ENCODE data around the gene TLR1.
"Not testable (repeated sequence)": the region's sequence is repeated elsewhere in the genome, so short reads cannot be mapped to it uniquely, and the experiment has no call there.

TLR1 gene

DNA sequence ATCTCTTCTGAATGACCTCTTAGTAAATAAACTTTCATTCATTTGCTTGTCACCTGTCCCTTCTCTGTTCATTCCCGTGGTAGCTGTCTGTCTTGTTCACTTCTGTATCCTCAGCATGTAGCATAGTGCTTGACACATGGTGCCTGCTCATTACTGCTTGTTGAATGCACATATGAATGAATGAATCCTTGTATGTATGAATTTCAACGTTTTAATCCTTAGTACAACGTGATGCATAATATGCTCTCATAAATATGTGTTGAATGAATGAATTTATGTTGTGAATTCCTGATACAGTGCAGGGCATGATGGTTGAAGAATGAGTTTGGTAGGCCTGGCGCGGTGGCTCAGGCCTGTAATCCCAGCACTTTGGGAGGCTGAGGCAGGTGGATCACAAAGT lies 24.8 kb downstream of the TLR1 start:
- TF ChIP-seq CTCF (IDR thresholded peaks at IDR 0.05; ENCODE audit: insufficient read depth, low read depth, low read length, missing control alignments): no peak
- DNase-seq (ENCODE audit: low read depth): peak; percentile 37
- H3K4me3 ChIP-seq (ENCODE audit: low read depth, low read length): peak overlapping the region; percentile 90

GRCh38 chr4:38777925-38778324 lies 26.7 kb downstream of the TLR1 start:
- H3K4me3 ChIP-seq (ENCODE audit: low read depth, low read length); DNase-seq (ENCODE audit: low read depth): not testable (repeated sequence)

DNA sequence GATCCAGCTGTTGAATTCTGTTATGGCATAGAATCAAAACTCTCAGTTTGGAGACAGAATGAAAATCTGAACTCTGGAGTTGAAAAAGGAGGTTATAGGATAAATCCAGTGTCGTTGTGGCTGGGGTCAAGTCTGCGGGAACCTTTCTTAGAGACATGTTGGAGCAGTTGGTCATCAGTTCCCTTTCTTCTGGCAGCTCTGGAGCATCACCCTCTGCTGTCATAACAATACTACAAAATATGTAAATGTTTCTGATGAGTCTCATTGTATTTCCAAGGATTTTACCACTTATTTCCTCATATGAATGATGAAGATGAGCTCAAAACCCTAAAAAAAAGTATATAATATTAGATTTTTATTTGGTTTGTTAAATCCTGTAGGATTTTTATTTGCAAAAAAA lies 29.3 kb downstream of the TLR1 start:
- no peak overlapping the region for H3K4me3 ChIP-seq (ENCODE audit: low read depth, low read length)
- TF ChIP-seq CTCF (IDR thresholded peaks at IDR 0.05; ENCODE audit: insufficient read depth, low read depth, low read length, missing control alignments): no peak
- no peak for DNase-seq (ENCODE audit: low read depth)

- no peak for TF ChIP-seq CTCF (IDR thresholded peaks at IDR 0.05; ENCODE audit: insufficient read depth, low read depth, low read length, missing control alignments)
- no peak for DNase-seq (ENCODE audit: low read depth)
- no peak overlapping the region for H3K4me3 ChIP-seq (ENCODE audit: low read depth, low read length)
Observed at GRCh38 chr4:38774181-38774955, 30.2 kb downstream of the TLR1 start.

DNA sequence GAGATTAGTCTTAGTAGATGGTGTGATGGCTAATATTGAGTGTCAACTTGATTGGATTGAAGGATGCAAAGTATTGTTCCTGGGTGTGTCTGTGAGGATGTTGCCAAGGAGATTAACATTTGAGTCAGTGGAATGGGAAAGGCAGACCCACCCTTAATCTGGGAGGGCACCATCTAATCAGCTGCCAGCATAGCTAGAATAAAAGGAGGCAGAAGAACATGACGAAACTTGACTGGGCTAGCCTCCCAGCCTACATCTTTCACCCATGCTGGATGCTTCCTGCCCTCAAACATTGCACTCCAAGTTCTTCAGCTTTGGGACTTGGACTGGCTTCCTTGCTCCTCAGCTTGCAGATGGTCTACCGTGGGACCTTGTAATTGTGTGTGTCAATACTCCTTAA lies 34.3 kb downstream of the TLR1 start:
- DNase-seq (ENCODE audit: low read depth); H3K4me3 ChIP-seq (ENCODE audit: low read depth, low read length): not testable (repeated sequence)

- no peak for TF ChIP-seq CTCF (IDR thresholded peaks at IDR 0.05; ENCODE audit: insufficient read depth, low read depth, low read length, missing control alignments)
- no peak overlapping the region for H3K4me3 ChIP-seq (ENCODE audit: low read depth, low read length)
- peak; percentile 64 for DNase-seq (ENCODE audit: low read depth)
Observed at GRCh38 chr4:38769857-38770256, 34.7 kb downstream of the TLR1 start.

DNA sequence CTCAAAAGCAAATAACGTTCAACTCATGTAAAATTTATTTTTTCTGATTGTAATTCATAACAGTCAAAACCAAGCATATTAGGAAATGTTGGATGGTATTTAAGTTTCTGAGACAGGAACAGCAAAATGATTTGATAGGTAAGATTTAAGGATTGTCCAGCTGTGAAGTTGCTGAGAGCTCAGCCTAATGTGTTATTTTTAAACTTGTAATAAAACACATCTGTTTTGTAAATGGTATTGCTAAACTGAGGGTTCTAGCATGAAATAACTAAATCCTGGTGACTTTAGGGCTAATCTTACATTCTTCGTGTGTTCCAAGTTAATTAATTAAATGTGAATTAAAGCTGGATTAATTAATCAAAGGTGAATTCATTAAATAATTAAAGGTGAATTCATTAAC lies 35.1 kb downstream of the TLR1 start:
- no peak overlapping the region for H3K4me3 ChIP-seq (ENCODE audit: low read depth, low read length)
- no peak for DNase-seq (ENCODE audit: low read depth)
- TF ChIP-seq CTCF (IDR thresholded peaks at IDR 0.05; ENCODE audit: insufficient read depth, low read depth, low read length, missing control alignments): no peak

DNA sequence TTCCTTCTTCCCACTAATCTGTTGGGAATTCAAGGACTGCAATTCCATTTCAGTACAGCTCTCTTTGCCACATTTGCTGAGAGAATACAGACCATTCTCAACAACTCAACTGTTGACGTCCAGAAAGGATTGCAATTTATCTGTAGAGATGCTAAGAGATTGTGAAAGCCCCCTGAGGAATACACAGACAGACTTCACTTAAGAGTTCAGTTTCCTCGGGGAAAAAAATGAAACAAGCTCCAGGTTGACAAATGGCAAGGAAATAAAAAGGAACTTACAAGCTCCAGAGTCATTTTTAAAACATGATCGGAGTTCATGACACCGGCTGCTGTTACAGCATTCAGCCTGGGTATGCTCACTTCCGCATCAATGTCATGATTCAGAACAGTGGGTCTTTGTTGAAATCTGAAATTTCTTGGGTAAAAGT lies 35.6 kb downstream of the TLR1 start:
- no peak overlapping the region for H3K4me3 ChIP-seq (ENCODE audit: low read depth, low read length)
- DNase-seq (ENCODE audit: low read depth): peak; percentile 49
- TF ChIP-seq CTCF (IDR thresholded peaks at IDR 0.05; ENCODE audit: insufficient read depth, low read depth, low read length, missing control alignments): no peak

- H3K4me3 ChIP-seq (ENCODE audit: low read depth, low read length); DNase-seq (ENCODE audit: low read depth): not testable (repeated sequence)
Observed at GRCh38 chr4:38766940-38767339, 37.7 kb downstream of the TLR1 start.

All from GM12865 (cell line).